GM19397 (cell line): ENCODE results near the gene RFWD3.
"Not testable (repeated sequence)": the region's sequence is repeated elsewhere in the genome, so short reads cannot be mapped to it uniquely, and the experiment has no call there.

ENCODE experiments used
- ATAC-seq: cut with Tn5 transposase; IDR thresholded peaks from one replicate; pipeline ENCODE4 v1.9.1; 2021; ENCODE audit warnings: mild to moderate bottlenecking, moderate library complexity; ENCODE audit not compliant: unreplicated experiment

RFWD3 gene

DNA sequence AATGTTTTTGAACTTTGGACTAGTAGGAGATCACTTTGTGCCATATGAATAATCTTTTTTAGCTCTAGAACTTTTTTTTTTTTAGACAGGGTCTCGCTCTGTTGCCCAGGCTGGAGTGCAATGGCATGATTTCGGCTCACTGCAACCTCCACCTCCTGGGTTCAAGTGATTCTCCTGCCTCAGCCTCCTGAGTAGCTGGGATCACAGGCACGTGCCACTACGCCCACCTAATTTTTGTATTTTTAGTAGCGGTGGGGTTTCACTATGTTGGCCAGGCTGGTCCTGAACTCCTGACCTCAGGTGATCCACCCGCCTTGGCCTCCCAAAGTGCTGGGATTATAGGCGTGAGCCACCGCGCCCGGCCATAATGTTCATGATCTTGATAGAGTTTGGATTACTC is 2.2 kb upstream of the RFWD3 start:
- ATAC-seq = not testable (repeated sequence)

GRCh38 chr16:74667255-74667700 is 601 bp upstream of the RFWD3 start:
- no peak for ATAC-seq

DNA sequence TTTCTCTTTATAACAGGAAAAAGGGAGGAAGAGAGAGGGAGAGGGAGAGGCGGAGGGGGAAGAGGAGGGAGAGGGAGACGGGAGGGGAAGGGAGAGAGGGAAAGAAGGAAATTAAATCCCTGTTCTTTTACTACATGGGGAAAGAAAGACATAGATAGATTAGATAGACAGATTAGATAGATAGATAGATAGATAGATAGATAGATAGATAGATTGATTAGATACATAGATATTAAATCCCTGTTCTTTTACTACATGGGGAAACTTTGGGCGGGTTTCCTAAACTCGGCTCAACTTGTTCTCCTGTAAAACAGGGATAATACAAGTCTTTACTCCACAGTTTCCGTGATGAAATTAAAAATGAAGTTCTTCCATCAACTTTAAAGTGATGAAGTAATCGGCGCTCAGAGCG is 661 bp downstream of the RFWD3 start:
- no peak for ATAC-seq

GRCh38 chr16:74661064-74661463 is 5.6 kb downstream of the RFWD3 start:
- no peak for ATAC-seq

DNA sequence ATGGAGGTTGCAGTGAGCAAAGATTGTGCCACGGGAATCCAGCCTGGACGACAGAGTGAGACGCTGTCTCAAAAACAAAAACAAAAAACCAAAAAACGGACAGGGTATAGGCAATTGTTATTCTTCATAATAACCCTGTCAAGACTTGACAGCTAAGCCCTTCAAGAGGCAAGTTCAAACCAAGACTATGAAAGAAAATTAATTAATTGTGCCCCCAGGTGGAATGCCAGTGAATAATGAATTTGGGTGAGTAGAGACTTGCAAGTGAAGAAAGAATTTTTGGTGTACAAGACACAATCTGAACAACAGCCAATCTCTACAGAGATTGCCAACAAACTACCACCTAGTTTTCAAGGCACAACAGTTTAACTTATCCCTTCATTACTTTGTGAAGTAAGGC is 6.3 kb downstream of the RFWD3 start:
- ATAC-seq = no peak

DNA sequence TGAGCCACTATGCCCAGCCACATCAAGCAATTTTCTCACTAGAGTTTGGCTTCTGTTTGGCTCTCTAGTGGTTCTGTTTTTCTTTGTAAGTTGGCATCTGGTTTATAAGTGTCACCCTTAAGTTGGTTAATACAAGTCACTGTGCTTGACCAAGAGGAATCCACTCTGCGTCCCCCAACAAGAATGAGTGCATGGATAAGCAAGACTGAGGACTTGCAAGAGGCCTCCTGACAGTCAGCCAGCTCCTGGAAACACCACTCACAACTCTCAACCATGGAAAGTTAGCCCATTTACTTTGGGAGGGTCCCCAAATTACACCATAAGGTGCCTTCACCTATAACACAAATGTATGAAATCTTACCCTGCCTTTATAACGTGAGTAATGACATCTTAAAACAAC is 7.6 kb downstream of the RFWD3 start:
- ATAC-seq = no peak

DNA sequence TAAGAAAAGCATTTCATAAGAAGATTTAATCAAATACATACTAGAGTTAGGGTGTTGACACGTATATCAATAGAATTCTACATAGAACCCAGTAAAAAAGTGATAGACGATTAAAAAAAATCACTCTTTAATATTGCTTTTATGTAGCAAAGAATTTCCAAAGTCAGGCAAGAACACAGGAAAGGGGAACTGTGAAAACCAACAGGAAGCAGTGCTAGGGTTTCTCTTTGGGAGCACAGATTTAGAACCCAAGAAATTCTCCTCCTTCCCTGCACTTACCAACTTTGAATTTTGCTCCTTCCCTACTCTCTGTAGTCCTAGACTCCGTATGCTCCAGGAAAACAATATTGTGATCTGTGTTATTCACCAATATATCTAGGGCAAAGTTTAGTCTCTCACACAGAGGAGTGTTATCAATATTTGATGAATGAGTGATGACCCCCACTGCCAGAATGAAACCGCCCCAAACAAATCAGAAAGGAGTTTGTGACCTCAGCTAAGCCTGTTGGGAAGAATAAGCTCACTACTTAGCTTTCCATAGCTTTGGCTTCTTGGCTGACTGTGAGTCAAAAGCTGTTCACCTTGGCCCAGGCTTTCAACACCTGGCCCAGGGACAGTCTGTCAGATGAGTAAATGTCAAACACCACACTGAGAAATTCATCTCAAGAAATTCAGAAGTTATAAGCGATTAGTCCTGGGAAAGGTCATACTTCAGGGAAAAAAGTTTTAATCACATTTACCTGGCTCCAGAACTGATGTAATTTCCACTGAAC is 8.6 kb downstream of the RFWD3 start:
- ATAC-seq = no peak

GRCh38 chr16:74654536-74655050 is 12.1 kb downstream of the RFWD3 start:
- ATAC-seq = no peak

DNA sequence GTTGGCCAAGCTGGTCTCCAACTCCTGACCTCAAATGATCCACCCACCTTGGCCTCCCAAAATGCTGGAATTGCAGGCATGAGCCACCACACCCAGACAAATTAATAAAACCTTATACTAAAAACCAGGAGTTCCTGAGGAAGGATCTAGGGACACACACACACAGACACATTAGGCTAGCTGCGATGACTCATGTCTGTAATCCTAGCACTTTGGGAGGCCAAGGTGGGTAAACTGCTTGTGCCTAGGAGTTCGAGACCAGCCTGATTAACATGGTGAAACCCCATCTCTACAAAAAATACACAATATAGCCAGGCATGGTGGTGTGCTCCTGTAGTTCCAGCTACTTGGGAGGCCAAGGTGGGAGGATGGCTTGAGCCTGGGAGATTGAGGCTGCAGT is 13.8 kb downstream of the RFWD3 start:
- ATAC-seq = not testable (repeated sequence)

GRCh38 chr16:74652249-74652648 is 14.4 kb downstream of the RFWD3 start:
- no peak for ATAC-seq

DNA sequence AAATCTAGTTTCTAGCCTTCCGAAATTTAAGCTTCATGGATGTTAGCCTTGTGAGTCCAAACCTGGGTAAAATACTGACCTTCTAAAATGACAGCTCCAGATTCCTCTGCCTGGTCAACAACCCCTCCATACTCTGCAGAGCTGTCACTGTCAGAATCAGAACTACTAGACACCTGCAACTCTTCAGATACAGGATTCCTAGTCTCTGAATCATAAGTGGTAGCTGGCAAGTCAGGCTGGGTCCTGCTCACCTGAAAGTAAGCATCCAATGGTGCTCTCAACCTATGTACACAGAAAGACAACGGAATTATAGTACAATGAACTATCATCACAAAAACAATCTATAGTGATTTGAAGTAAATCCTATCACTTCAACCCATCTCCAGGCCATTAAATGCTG is 14.8 kb downstream of the RFWD3 start:
- no peak for ATAC-seq

DNA sequence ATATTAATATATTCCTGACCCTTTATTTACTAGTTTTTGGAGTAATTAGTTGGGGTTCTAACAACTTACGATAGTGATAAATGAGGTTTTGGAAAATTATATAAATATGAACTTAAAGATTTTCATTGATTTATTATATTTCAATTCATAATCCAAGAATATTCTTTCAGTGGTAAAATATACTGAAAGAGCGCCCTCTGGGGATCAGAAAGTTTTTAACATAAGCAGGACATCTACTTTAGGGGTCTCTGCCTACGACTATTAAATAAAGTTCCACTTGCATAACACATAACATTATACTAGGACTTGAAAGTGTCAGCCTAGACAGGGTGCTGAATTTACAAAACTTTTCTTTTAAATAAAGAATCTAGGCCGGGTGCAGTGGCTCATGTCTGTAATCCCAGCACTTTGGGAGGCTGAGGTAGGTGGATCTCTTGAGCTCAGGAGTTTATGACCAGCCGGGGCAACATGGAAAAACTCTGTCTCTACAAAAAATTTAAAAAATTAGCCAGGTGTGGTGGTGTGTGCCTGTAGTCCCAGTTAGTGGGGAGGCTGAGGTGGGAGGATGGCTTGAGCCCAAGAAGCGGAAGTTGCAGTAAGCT is 15.6 kb downstream of the RFWD3 start:
- ATAC-seq = no peak

DNA sequence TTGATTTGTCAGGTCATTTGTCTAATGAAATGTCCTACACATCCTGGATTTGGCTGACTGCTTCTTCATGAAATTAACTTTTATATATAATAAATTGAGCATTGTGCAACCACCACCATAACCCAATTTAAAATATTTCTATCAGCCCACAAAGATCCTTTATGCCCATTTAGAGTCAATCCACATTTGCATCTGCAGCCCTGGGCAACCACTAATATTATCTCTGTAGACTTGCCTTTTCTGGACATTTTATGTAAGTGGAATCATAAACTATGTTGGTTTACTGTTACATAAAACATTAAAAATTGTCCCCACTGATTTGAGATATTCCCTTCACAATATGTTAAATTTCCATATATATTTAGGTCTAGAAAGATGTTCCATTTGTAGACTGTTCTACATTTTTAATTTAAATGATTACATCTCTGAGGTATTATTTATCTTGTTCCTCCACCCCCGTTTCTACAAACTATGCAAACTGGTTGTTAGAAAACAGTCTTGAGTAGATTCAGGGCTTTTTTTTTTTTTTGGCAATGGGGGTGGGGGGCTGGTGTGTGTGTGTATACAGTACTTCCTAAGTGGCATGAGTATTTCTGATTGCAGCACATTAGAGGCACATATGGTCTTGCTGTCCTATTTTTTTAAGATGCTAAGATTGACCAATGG is 16.7 kb downstream of the RFWD3 start:
- no peak for ATAC-seq

GRCh38 chr16:74641969-74642368 is 24.7 kb downstream of the RFWD3 start:
- ATAC-seq = no peak

- no peak for ATAC-seq
Observed at GRCh38 chr16:74637742-74638453, 28.8 kb downstream of the RFWD3 start.

DNA sequence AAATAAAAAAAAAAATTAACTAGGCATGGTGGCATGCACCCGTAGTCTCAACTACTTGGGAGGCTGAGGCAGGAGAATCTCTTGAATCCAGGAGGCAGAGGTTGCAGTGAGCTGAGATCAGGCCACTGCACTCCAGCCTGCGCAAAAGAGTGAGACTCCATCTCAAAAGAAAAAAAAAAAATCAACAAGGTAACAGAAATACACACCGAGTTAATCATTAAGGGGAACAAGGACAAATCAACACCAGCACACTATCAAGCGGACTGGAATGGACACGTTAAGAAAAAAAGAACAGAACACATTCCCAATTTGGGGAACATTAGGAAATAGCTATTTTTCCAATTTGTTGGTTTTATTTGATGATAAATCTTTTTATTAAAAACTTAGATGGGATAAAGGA is 31.4 kb downstream of the RFWD3 start:
- ATAC-seq = no peak

DNA sequence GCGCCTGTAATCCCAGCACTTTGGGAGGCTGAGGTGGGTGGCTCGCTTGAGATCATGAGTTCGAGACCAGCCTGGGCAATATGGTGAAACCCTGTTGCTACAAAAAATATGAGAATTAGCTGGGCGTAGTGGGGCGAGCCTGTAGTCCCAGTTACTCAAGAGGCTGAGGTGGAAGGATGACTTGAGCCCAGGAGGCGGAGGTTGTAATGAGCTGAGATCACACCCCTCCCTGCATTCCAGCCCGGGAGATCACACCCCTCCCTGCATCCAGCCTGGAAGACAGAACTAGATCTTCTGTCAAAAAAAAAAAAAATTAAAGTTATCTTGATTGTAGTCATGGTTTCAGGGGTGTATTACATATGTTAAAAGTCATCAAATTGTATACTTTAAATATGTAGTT is 33.0 kb downstream of the RFWD3 start:
- no peak for ATAC-seq

- no peak for ATAC-seq
Observed at GRCh38 chr16:74627506-74628220, 39.0 kb downstream of the RFWD3 start.

GRCh38 chr16:74626741-74627416 is 39.8 kb downstream of the RFWD3 start:
- ATAC-seq = no peak
